ENCODE measurements around the gene MIS12.

The MIS12 gene

DNA sequence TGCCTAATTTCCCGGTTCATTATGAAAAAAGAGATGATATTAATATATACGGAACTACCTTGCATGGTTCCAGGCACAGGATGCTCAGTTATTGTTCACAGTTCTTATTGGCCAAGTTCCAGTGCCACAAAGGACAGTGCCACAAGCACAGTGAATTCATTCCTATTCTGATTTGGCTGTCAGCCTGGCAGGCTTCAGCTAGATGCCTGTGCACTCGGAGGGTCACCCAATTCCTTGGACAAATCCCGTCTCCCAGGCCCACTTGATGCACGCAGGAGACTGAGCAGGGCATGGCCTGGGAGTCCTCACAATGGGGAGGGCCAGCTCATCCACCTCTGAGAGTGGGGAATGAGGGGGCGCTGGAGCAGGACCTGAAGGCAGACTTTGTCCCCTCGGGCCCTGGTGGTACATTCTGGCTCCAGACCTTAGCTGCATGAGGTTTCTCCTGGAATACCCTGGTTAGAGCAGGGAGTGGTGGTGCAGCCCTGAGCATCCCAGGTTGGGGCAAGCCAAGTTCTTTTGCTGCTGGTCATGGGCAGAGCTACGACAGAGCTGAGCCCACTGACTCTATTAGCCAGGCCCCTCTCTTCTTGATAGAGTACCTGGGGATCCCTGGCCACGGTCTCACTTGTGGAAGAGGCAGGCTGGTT, 41.4 kb downstream of the MIS12 start:
- no peak overlapping the region for H3K23ac ChIP-seq (ENCODE audit: low read depth, low read length, poor library complexity)
- H2AK5ac ChIP-seq (ENCODE audit: low read depth, low read length): peak overlapping the region; percentile 46
- H3K27ac ChIP-seq (replicated peaks; ENCODE audit: low read length): no peak overlapping the region
- peak overlapping the region; percentile 62 for H2BK15ac ChIP-seq (ENCODE audit: low read length)
- H2BK12ac ChIP-seq (ENCODE audit: low read length): peak overlapping the region; percentile 63
- no peak overlapping the region for H3K14ac ChIP-seq (ENCODE audit: low read length)
- H2AFZ ChIP-seq (ENCODE audit: low read length): peak overlapping the region; percentile 77
- peaks cover 0 to 3% of the 10 kb centered on the region in 2 donors for H3K9me3 ChIP-seq (replicated peaks in 1 of 2; ENCODE audit: control insufficient read depth in 2 of 2, insufficient read depth in 1 of 2, low read depth in 1 of 2, low read length in 2 of 2)
- H3K4me3 ChIP-seq (ENCODE audit: low read length in 2 of 2): no peak overlapping the region
- H3K9ac ChIP-seq (ENCODE audit: low read depth, low read length, poor library complexity): no peak overlapping the region
- H3K18ac ChIP-seq (ENCODE audit: low read length): no peak overlapping the region
- DNase-seq (ENCODE audit: low spot score): no peak
- no CpG with 5 or more reads among the region's 9 CpGs for WGBS, 2 donors (ENCODE audit: extremely low coverage in 2 of 2, insufficient read length in 2 of 2, insufficient replicate concordance in 1 of 2)
- no peak overlapping the region for H4K91ac ChIP-seq (ENCODE audit: low read depth, low read length, poor library complexity)
- peaks cover 11 to 22% of the 10 kb centered on the region in 2 donors for H3K4me1 ChIP-seq (ENCODE audit: control insufficient read depth in 2 of 2, insufficient read depth in 1 of 2, low read depth in 1 of 2, low read length in 2 of 2)
- H3K79me1 ChIP-seq (ENCODE audit: low read depth, low read length): no peaks in the 10 kb centered on the region
- H3K36me3 ChIP-seq (replicated peaks in 1 of 2; ENCODE audit: control insufficient read depth in 2 of 2, insufficient read depth in 2 of 2, low read length in 2 of 2): no peaks in the 10 kb centered on the region
- H4K8ac ChIP-seq (ENCODE audit: low read depth, low read length): no peak overlapping the region
- H3K4me2 ChIP-seq (ENCODE audit: insufficient read depth, low read length, poor library complexity, severe bottlenecking): no peak overlapping the region
- no peak overlapping the region for H3K4ac ChIP-seq (ENCODE audit: low read length)
- H3K27me3 ChIP-seq (ENCODE audit: control insufficient read depth in 3 of 3, insufficient read depth in 3 of 3, low read depth in 1 of 3, low read length in 3 of 3): peaks cover 0 to 2% (median 0%) of the 10 kb centered on the region in 3 experiments
- H2BK120ac ChIP-seq (ENCODE audit: low read depth, low read length): no peak overlapping the region
- no peak overlapping the region for H2BK5ac ChIP-seq (ENCODE audit: low read length)

DNA sequence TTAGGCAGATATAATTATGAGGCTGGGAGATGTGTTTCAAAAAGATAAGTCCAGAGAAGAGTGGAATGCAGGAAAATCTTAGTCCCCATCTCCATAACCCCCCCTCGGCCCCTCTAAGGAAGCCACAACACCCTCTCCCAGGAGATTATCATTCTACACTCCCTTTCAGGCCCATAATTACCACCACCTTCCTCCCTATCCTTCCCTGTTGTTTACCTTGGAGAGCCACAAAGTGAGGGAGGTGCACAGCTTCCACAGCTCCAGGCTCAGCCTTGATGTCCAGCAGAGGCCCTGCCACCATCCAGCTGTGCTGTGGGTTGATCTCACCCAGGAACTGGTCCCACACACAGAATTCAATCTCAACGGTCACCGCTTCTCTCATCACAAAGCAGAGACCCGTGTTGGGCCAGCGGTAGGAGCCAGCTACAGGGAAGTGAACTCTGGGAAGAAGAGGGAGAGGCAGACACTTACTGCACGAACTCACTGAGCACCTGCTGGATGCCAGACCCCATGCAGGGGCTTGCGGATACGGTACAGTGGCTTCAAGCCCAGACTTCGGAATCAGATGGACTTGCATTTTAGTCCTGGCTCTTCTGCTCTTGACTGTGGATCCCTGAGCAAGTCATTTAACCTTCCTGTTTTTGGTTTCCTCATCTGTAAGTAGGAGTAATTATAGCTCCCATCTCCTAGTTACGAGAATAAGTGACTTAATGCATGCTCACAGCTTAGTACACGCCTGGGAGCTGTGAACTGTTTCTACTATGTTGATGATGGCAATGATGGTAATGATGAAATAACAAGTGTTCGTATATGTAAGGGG, 44.1 kb downstream of the MIS12 start:
- Histone ChIP-seq H3K18ac (ENCODE audit: low read length) (peak overlapping the region; percentile 5), H2BK15ac (ENCODE audit: low read length) (no peak overlapping the region), H3K4me2 (ENCODE audit: insufficient read depth, low read length, poor library complexity, severe bottlenecking) (no peak overlapping the region), H2BK12ac (ENCODE audit: low read length) (no peak overlapping the region), H3K27ac (replicated peaks; ENCODE audit: low read length) (no peak overlapping the region), H4K91ac (ENCODE audit: low read depth, low read length, poor library complexity) (no peak overlapping the region), H3K27me3 (ENCODE audit: control insufficient read depth in 3 of 3, insufficient read depth in 3 of 3, low read depth in 1 of 3, low read length in 3 of 3) (no peaks in the 10 kb centered on the region), H3K9me3 (replicated peaks in 1 of 2; ENCODE audit: control insufficient read depth in 2 of 2, insufficient read depth in 1 of 2, low read depth in 1 of 2, low read length in 2 of 2) (no peaks in the 10 kb centered on the region), H3K36me3 (replicated peaks in 1 of 2; ENCODE audit: control insufficient read depth in 2 of 2, insufficient read depth in 2 of 2, low read length in 2 of 2) (no peaks in the 10 kb centered on the region), H3K14ac (ENCODE audit: low read length) (no peak overlapping the region), H2AFZ (ENCODE audit: low read length) (peak overlapping the region; percentile 6), H3K79me1 (ENCODE audit: low read depth, low read length) (no peaks in the 10 kb centered on the region), H3K4me3 (ENCODE audit: low read length in 2 of 2) (no peak overlapping the region), H3K4ac (ENCODE audit: low read length) (no peak overlapping the region), H4K8ac (ENCODE audit: low read depth, low read length) (peak overlapping the region; percentile 52), H2BK5ac (ENCODE audit: low read length) (no peak overlapping the region), H3K4me1 (ENCODE audit: control insufficient read depth in 2 of 2, insufficient read depth in 1 of 2, low read depth in 1 of 2, low read length in 2 of 2) (peaks cover 11 to 19% of the 10 kb centered on the region in 2 donors), H2AK5ac (ENCODE audit: low read depth, low read length) (no peak overlapping the region), H3K9ac (ENCODE audit: low read depth, low read length, poor library complexity) (no peak overlapping the region), H3K23ac (ENCODE audit: low read depth, low read length, poor library complexity) (no peak overlapping the region), H2BK120ac (ENCODE audit: low read depth, low read length) (no peak overlapping the region)
- DNase-seq (ENCODE audit: low spot score): no peak
- WGBS, 2 donors (ENCODE audit: extremely low coverage in 2 of 2, insufficient read length in 2 of 2, insufficient replicate concordance in 1 of 2): no CpG with 5 or more reads among the region's 12 CpGs

DNA sequence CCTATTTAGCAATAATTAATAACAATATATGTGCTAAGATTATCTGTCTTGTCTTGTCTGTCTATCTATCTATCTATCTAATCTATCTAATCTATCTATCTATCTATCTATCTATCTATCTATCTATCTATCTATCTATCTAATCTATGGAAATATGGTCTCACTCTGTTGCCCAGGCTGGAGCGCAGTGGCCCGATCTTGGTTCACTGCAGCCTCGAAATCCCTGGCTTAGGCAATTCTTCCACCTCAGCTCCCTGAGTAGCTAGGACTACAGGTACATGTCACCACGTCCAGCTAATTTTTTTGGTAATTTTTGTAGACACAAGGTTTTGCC, 44.7 kb downstream of the MIS12 start:
- Histone ChIP-seq H2BK12ac (ENCODE audit: low read length) (no peak overlapping the region), H3K4me1 (ENCODE audit: control insufficient read depth in 2 of 2, insufficient read depth in 1 of 2, low read depth in 1 of 2, low read length in 2 of 2) (peaks cover 11 to 19% of the 10 kb centered on the region in 2 donors), H3K36me3 (replicated peaks in 1 of 2; ENCODE audit: control insufficient read depth in 2 of 2, insufficient read depth in 2 of 2, low read length in 2 of 2) (no peaks in the 10 kb centered on the region), H2BK15ac (ENCODE audit: low read length) (no peak overlapping the region), H2AK5ac (ENCODE audit: low read depth, low read length) (no peak overlapping the region), H3K14ac (ENCODE audit: low read length) (no peak overlapping the region), H3K9me3 (replicated peaks in 1 of 2; ENCODE audit: control insufficient read depth in 2 of 2, insufficient read depth in 1 of 2, low read depth in 1 of 2, low read length in 2 of 2) (no peaks in the 10 kb centered on the region), H4K8ac (ENCODE audit: low read depth, low read length) (no peak overlapping the region), H2BK5ac (ENCODE audit: low read length) (no peak overlapping the region), H3K4me3 (ENCODE audit: low read length in 2 of 2) (no peak overlapping the region), H3K27ac (replicated peaks; ENCODE audit: low read length) (no peak overlapping the region), H3K4me2 (ENCODE audit: insufficient read depth, low read length, poor library complexity, severe bottlenecking) (no peak overlapping the region), H3K23ac (ENCODE audit: low read depth, low read length, poor library complexity) (no peak overlapping the region), H3K79me1 (ENCODE audit: low read depth, low read length) (no peaks in the 10 kb centered on the region), H2AFZ (ENCODE audit: low read length) (no peak overlapping the region), H3K27me3 (ENCODE audit: control insufficient read depth in 3 of 3, insufficient read depth in 3 of 3, low read depth in 1 of 3, low read length in 3 of 3) (no peaks in the 10 kb centered on the region), H3K18ac (ENCODE audit: low read length) (no peak overlapping the region), H3K9ac (ENCODE audit: low read depth, low read length, poor library complexity) (no peak overlapping the region), H3K4ac (ENCODE audit: low read length) (no peak overlapping the region), H4K91ac (ENCODE audit: low read depth, low read length, poor library complexity) (no peak overlapping the region), H2BK120ac (ENCODE audit: low read depth, low read length) (no peak overlapping the region)
- WGBS, 2 donors (ENCODE audit: extremely low coverage in 2 of 2, insufficient read length in 2 of 2, insufficient replicate concordance in 1 of 2): no CpG with 5 or more reads among the region's 4 CpGs
- no peak for DNase-seq (ENCODE audit: low spot score)

DNA sequence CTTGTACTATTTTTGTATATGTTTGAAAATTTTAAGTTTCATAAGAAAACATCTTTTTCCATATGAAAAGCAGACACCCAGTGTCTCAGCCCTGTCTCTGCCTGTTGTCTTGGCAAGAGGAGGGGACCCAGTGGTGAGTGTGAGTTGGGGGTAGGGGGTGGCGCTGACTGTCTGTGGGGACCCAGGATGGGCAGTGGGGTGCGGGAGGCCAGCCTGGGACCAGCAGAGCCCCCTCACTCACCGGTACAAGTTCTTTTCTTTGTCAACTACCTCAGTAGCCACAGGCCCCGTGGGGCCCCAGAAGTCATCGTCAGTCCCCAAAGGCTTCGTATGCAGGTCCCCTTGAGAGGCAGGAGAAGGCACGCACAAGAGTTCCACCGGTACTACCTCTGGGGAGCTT, 46.2 kb downstream of the MIS12 start:
- no peak overlapping the region for H4K91ac ChIP-seq (ENCODE audit: low read depth, low read length, poor library complexity)
- WGBS, 2 donors (ENCODE audit: extremely low coverage in 2 of 2, insufficient read length in 2 of 2, insufficient replicate concordance in 1 of 2): no CpG with 5 or more reads among the region's 8 CpGs
- H3K4ac ChIP-seq (ENCODE audit: low read length): peak overlapping the region; percentile 59
- no peaks in the 10 kb centered on the region for H3K27me3 ChIP-seq (ENCODE audit: control insufficient read depth in 3 of 3, insufficient read depth in 3 of 3, low read depth in 1 of 3, low read length in 3 of 3)
- DNase-seq (ENCODE audit: low spot score): no peak
- H2BK120ac ChIP-seq (ENCODE audit: low read depth, low read length): peak overlapping the region; percentile 89
- H3K4me2 ChIP-seq (ENCODE audit: insufficient read depth, low read length, poor library complexity, severe bottlenecking): no peak overlapping the region
- peak overlapping the region; percentile 93 for H2BK5ac ChIP-seq (ENCODE audit: low read length)
- no peak overlapping the region for H3K27ac ChIP-seq (replicated peaks; ENCODE audit: low read length)
- peak overlapping the region; percentile 39 for H3K9ac ChIP-seq (ENCODE audit: low read depth, low read length, poor library complexity)
- peak overlapping the region; percentile 10 for H2AFZ ChIP-seq (ENCODE audit: low read length)
- H4K8ac ChIP-seq (ENCODE audit: low read depth, low read length): no peak overlapping the region
- no peaks in the 10 kb centered on the region for H3K9me3 ChIP-seq (replicated peaks in 1 of 2; ENCODE audit: control insufficient read depth in 2 of 2, insufficient read depth in 1 of 2, low read depth in 1 of 2, low read length in 2 of 2)
- no peaks in the 10 kb centered on the region for H3K79me1 ChIP-seq (ENCODE audit: low read depth, low read length)
- H3K4me3 ChIP-seq (ENCODE audit: low read length in 2 of 2): no peak overlapping the region
- peaks cover 1 to 5% of the 10 kb centered on the region in 2 donors for H3K4me1 ChIP-seq (ENCODE audit: control insufficient read depth in 2 of 2, insufficient read depth in 1 of 2, low read depth in 1 of 2, low read length in 2 of 2)
- H3K36me3 ChIP-seq (replicated peaks in 1 of 2; ENCODE audit: control insufficient read depth in 2 of 2, insufficient read depth in 2 of 2, low read length in 2 of 2): no peaks in the 10 kb centered on the region
- peak overlapping the region; percentile 81 for H3K18ac ChIP-seq (ENCODE audit: low read length)
- H3K23ac ChIP-seq (ENCODE audit: low read depth, low read length, poor library complexity): no peak overlapping the region
- H3K14ac ChIP-seq (ENCODE audit: low read length): peak overlapping the region; percentile 86
- peak overlapping the region; percentile 85 for H2AK5ac ChIP-seq (ENCODE audit: low read depth, low read length)
- no peak overlapping the region for H2BK12ac ChIP-seq (ENCODE audit: low read length)
- peak overlapping the region; percentile 93 for H2BK15ac ChIP-seq (ENCODE audit: low read length)
